DND-41 (cell line): ENCODE data around the gene TMEM248.
"Not testable (repeated sequence)": the region's sequence is repeated elsewhere in the genome, so short reads cannot be mapped to it uniquely, and the experiment has no call there.

Source experiments
- ATAC-seq: fragments of 200-7000 bp; cut with Tn5 transposase; 3 replicates; pipeline ENCODE4 v1.9.1; 2021; ENCODE audit warnings: low read depth; ENCODE audit not compliant: insufficient read depth
- DNase-seq: peaks from one replicate; pipeline ENCODE4 v3.0.0-alpha.2; 2020
- H2AFZ ChIP-seq: 2 replicates; pipeline ENCODE4 v1.6.0; 2012; ENCODE audit warnings: low read depth, low read length
- H3K27ac ChIP-seq: 2 replicates; pipeline ENCODE4 v1.5.1; 2012; ENCODE audit warnings: low read length, inconsistent platforms
- H3K27me3 ChIP-seq: fragments of 200-600 bp; sonication (generic); 2 replicates; pipeline ENCODE4 v1.6.0; 2012; ENCODE audit warnings: low read length, mild to moderate bottlenecking, inconsistent platforms; ENCODE audit not compliant: insufficient read depth, poor library complexity
- H3K36me3 ChIP-seq: 2 replicates; pipeline ENCODE4 v1.5.1; 2012; ENCODE audit warnings: low read length, inconsistent platforms; ENCODE audit not compliant: insufficient read depth
- H3K4me1 ChIP-seq: 2 replicates; pipeline ENCODE4 v1.5.1; 2012; ENCODE audit warnings: mild to moderate bottlenecking, low read length; ENCODE audit not compliant: insufficient read depth
- H3K4me2 ChIP-seq: 2 replicates; pipeline ENCODE4 v1.6.0; 2012; ENCODE audit warnings: mild to moderate bottlenecking, moderate library complexity, low read length, inconsistent platforms; ENCODE audit not compliant: insufficient read depth
- H3K4me3 ChIP-seq, 2 experiments: fragments of 200-600 bp in 1 of 2; shearing (Covaris generic) in 1 of 2; 2 replicates each; pipeline ENCODE4 v1.5.1; 2012 to 2016; ENCODE audit warnings: inconsistent platforms in 2 of 2, low read length in 2 of 2, mild to moderate bottlenecking in 2 of 2, low read depth in 1 of 2, moderate library complexity in 1 of 2
- H3K79me2 ChIP-seq: 2 replicates; pipeline ENCODE4 v1.6.0; 2012; ENCODE audit warnings: low read length, inconsistent platforms; ENCODE audit not compliant: insufficient read depth
- H3K9ac ChIP-seq: 2 replicates; pipeline ENCODE4 v1.6.0; 2012; ENCODE audit warnings: low read depth, mild to moderate bottlenecking, inconsistent platforms, low read length, moderate library complexity
- H3K9me3 ChIP-seq: 2 replicates; pipeline ENCODE4 v1.5.1; 2012; ENCODE audit warnings: low read length, moderate library complexity, mild to moderate bottlenecking, inconsistent platforms; ENCODE audit not compliant: insufficient read depth, severe bottlenecking
- H4K20me1 ChIP-seq: 2 replicates; pipeline ENCODE4 v1.6.0; 2012; ENCODE audit warnings: low read length; ENCODE audit not compliant: insufficient read depth
- EZH2 ChIP-seq: IDR thresholded peaks from 3 replicates; pipeline ENCODE4 v1.6.1; 2012; ENCODE audit warnings: borderline replicate concordance, low read depth, mild to moderate bottlenecking, moderate library complexity, low read length, inconsistent platforms; ENCODE audit not compliant: severe bottlenecking
- TF ChIP-seq, protein P1 (sequence below): IDR thresholded peaks from 2 replicates; pipeline ENCODE4 v1.5.1; 2012; ENCODE audit warnings: borderline replicate concordance, low read length, moderate library complexity, mild to moderate bottlenecking; ENCODE audit not compliant: poor library complexity, severe bottlenecking; ENCODE audit errors: extremely low read depth

TMEM248 gene

DNA sequence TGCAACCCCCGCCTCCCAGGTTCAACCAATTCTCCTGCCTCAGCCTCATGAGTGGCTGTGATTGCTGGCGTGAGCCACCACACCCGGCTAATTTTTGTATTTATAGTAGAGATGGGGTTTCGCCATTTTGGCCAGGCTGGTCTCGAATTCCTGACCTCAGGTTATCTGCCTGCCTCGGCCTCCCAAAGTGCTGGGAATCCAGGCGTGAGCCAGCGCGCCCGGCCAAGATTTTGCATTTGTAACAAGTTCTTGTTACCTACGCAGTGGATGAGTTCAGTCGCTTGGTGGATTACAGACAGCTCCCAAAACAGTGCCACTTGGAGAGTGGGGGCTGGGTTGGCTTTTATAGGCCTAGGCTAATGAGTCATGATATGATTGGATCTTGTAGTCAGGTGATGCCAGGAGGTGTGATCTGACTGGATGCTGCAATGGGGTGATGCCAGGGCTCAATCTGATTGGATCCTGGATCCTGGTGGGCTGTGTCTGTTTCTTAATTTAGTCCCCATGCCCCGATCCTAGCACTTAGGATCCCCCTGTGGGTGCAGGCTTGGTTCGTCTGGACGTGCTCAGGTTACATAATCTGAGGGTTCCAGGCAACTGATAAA lies 54.1 kb downstream of the TMEM248 start:
- no peak overlapping the region for H2AFZ ChIP-seq
- peak; percentile 44; the same call in 1 of the 3 replicates for ATAC-seq
- TF ChIP-seq, protein P1, sequence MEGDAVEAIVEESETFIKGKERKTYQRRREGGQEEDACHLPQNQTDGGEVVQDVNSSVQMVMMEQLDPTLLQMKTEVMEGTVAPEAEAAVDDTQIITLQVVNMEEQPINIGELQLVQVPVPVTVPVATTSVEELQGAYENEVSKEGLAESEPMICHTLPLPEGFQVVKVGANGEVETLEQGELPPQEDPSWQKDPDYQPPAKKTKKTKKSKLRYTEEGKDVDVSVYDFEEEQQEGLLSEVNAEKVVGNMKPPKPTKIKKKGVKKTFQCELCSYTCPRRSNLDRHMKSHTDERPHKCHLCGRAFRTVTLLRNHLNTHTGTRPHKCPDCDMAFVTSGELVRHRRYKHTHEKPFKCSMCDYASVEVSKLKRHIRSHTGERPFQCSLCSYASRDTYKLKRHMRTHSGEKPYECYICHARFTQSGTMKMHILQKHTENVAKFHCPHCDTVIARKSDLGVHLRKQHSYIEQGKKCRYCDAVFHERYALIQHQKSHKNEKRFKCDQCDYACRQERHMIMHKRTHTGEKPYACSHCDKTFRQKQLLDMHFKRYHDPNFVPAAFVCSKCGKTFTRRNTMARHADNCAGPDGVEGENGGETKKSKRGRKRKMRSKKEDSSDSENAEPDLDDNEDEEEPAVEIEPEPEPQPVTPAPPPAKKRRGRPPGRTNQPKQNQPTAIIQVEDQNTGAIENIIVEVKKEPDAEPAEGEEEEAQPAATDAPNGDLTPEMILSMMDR, result no peak
- TF ChIP-seq EZH2, result no peak
- H3K4me3 ChIP-seq, result no peak overlapping the region
- H3K9ac ChIP-seq, result no peak overlapping the region
- DNase-seq, result peak; percentile 20
- H3K27ac ChIP-seq, result no peak overlapping the region
- H3K79me2 ChIP-seq, result no peaks in the 10 kb centered on the region
- no peak overlapping the region for H3K4me2 ChIP-seq
- no peaks in the 10 kb centered on the region for H3K4me1 ChIP-seq
- no peaks in the 10 kb centered on the region for H3K36me3 ChIP-seq
- no peaks in the 10 kb centered on the region for H3K27me3 ChIP-seq
- no peaks in the 10 kb centered on the region for H4K20me1 ChIP-seq
- H3K9me3 ChIP-seq, result peaks cover 3% of the 10 kb centered on the region

DNA sequence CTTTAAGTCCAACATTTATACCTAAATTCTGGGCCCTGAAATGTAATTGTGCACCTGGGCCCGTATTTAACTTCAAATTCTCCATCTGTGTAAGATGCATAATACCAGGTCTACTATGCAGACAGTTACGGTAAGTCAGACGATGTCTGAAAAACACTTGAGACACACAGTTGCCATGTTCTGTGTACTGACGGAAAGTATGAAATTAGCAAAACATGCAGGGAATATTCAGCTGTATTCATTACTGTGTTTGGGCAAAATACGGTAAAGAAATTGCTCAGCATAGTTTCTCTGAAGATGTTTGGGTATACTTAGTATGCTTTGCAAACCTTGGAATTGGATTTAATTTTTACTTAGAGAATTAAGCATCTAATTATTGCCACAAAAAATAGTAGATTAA lies 57.3 kb downstream of the TMEM248 start:
- H3K27me3 ChIP-seq, H3K79me2 ChIP-seq, H2AFZ ChIP-seq, DNase-seq, H3K36me3 ChIP-seq, H4K20me1 ChIP-seq, H3K4me2 ChIP-seq, H3K9ac ChIP-seq, H3K27ac ChIP-seq, ATAC-seq, H3K4me1 ChIP-seq, H3K9me3 ChIP-seq, H3K4me3 ChIP-seq: not testable (repeated sequence)

DNA sequence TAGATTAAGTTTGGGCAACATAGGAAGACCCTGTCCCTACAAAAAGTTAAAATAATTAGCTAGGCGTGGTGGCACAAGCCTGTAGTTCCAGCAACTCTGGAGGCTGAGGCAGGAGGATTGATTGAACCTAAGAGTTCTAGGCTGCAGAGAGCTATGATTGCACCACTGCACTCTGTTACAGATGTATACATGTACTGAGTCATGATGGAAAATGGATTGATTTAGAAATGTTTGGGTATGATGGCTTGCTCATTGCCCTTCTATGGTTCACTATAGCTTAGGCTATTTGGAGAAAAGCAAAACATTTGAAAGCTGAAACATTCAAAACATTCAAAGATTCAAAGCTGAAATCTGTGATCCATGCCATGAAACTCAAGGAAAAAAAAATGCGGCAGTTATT lies 58.0 kb downstream of the TMEM248 start:
- H3K27ac ChIP-seq, H3K9ac ChIP-seq, H3K4me3 ChIP-seq, H3K36me3 ChIP-seq, H3K9me3 ChIP-seq, ATAC-seq, H3K4me1 ChIP-seq, DNase-seq, H3K4me2 ChIP-seq, H4K20me1 ChIP-seq, H2AFZ ChIP-seq, H3K27me3 ChIP-seq, H3K79me2 ChIP-seq: not testable (repeated sequence)

DNA sequence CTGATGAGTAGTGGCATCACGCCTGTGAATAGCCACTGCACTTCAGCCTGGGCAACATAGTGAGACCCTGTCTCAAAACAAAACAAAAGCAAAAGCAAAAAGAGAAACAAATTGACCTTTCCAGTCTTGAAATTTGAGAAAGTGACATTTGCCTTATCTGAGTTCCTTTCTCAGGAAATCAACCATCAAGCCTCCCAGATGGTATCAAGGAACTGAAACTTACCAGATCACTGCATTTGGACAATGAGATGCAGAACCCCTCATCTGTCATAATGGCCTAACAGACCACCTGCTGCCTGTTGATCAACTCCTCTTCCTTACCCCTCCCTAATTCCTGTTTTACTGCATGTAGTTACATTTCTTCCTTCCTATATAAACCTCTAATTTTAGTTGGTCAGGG lies 59.3 kb downstream of the TMEM248 start:
- DNase-seq, H3K79me2 ChIP-seq, H3K27me3 ChIP-seq, H4K20me1 ChIP-seq, H3K9me3 ChIP-seq, H3K4me2 ChIP-seq, H3K27ac ChIP-seq, H3K4me1 ChIP-seq, H3K4me3 ChIP-seq, H2AFZ ChIP-seq, ATAC-seq, H3K36me3 ChIP-seq, H3K9ac ChIP-seq: not testable (repeated sequence)

DNA sequence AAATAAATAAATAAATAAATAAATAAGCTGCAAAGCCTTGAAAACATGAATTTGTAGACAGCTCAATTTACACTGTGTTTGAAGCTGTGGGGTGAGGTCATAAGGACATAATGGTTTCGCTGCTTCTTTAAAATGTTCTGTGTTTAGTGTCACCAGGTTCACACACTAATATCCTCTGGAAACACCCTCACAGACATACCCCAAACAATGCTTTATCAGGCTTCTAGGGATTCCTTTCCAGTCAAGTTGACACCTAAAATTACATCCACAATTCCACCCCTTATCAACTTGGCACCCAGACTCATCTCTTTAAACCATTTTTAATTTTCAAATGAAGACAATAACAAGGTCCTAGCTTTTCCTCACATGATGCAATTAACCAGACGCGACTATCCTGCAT lies 68.5 kb downstream of the TMEM248 start:
- peaks cover 37% of the 10 kb centered on the region for H3K36me3 ChIP-seq
- not testable (repeated sequence) for H3K4me2 ChIP-seq, H3K79me2 ChIP-seq, H3K27me3 ChIP-seq, H2AFZ ChIP-seq, H3K4me3 ChIP-seq, H4K20me1 ChIP-seq, H3K27ac ChIP-seq, H3K9me3 ChIP-seq, DNase-seq, H3K9ac ChIP-seq, ATAC-seq
- peaks cover 12% of the 10 kb centered on the region for H3K4me1 ChIP-seq

DNA sequence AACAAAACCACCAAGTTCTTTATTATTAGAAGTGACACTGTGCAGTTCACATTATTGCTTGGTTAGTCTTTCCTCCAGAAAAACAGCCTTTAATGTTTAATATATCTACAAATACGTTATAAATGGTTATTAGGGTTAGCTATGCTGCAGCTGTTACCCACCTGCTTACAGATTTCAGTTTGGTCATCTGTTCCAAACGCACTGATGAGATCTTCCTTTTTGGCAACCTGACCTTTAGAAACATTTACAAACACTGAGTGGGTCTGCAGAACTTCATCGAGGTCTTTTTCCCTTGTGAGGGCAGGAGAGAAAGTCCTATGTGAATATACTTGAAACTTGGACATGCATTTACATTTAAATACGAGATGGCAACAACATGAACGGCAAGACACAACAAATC lies 73.0 kb downstream of the TMEM248 start:
- not testable (repeated sequence) for H3K27ac ChIP-seq, H2AFZ ChIP-seq, DNase-seq, ATAC-seq, H4K20me1 ChIP-seq, H3K9me3 ChIP-seq, H3K27me3 ChIP-seq
- Histone ChIP-seq H3K4me2 (peak overlapping the region; percentile 66), H3K4me1 (peaks cover 22% of the 10 kb centered on the region), H3K79me2 (peaks cover 34% of the 10 kb centered on the region), H3K9ac (peak overlapping the region; percentile 63), H3K4me3 (peak overlapping the region in 1 of 2 experiments; percentile 76; a peak in 3 of 4 replicates), H3K36me3 (peaks cover 26% of the 10 kb centered on the region)
